Heart left ventricle (tissue), 16 donors: ENCODE results near the gene FNDC7. TPM values are rescaled to one million over a fixed set of nuclear protein-coding genes. Genes with fewer than 3 reads are reported as not detected.

ENCODE experiments used
- ATAC-seq, 4 donors: fragments of 200-7000 bp; cut with Tn5 transposase; one replicate each; pipeline ENCODE4 v1.9.1; 2020 to 2022; ENCODE audit warnings: moderate library complexity in 4 of 4, mild to moderate bottlenecking in 3 of 4, moderate number of reproducible peaks in 1 of 4
- DNase-seq, 5 donors: peaks; one replicate each; pipeline ENCODE4 v3.0.0-alpha.2; 2020
- H3K27ac ChIP-seq, 12 donors: fragments of 200-600 bp; sonication (generic) in 4 of 12; one replicate each; pipeline versions ENCODE4 v1.5.0 to v1.8.0; 2016 to 2022; ENCODE audit warnings: mild to moderate bottlenecking in 2 of 12
- H3K27me3 ChIP-seq, 9 donors: fragments of 200-600 bp; sonication (generic) in 2 of 9; one replicate each; pipeline versions ENCODE4 v1.5.1 to v1.8.0; 2016 to 2022; ENCODE audit warnings: mild to moderate bottlenecking in 3 of 9
- H3K36me3 ChIP-seq, 9 donors: fragments of 200-600 bp; sonication (generic) in 2 of 9; one replicate each; pipeline versions ENCODE4 v1.5.0 to v1.8.0; 2018 to 2022; ENCODE audit warnings: mild to moderate bottlenecking in 2 of 9
- H3K4me1 ChIP-seq, 12 donors: fragments of 200-600 bp; sonication (generic) in 4 of 12; one replicate each; pipeline versions ENCODE4 v1.5.0 to v1.8.0; 2016 to 2022; ENCODE audit warnings: mild to moderate bottlenecking in 3 of 12
- H3K4me3 ChIP-seq, 12 donors: fragments of 200-600 bp; sonication (generic) in 4 of 12; one replicate each; pipeline versions ENCODE4 v1.5.0 to v1.8.0; 2017 to 2022; ENCODE audit warnings: mild to moderate bottlenecking in 9 of 12, moderate library complexity in 4 of 12
- H3K9me3 ChIP-seq, 12 donors: fragments of 200-600 bp; sonication (generic) in 4 of 12; one replicate each; pipeline versions ENCODE4 v1.5.0 to v1.8.0; 2016 to 2022; ENCODE audit warnings: mild to moderate bottlenecking in 1 of 12
- POLR2A ChIP-seq, 2 donors: fragments of 450-650 bp; IDR thresholded peaks; one replicate each; pipeline ENCODE4 v1.6.1; 2017; ENCODE audit warnings: antibody characterized with exemption in 2 of 2, mild to moderate bottlenecking in 2 of 2, moderate library complexity in 2 of 2
- WGBS, 4 donors: extraction: QIAGEN DNeasy Blood & Tissue Kit in 2 of 4; methylation state at CpG; one replicate each; pipeline versions ENCODE4 v1.1.5 to v1.1.7; 2013 to 2018; 5-methylcytosine and 5-hydroxymethylcytosine counted together
- intact Hi-C, 10 donors: fragments of 100-400 bp; cut with DNase I; formaldehyde crosslinking; loops; one replicate each; pipeline versions ENCODE4 v1.11.1 to v1.14.2; 2022
- polyA plus RNA-seq, 2 donors: library from polyadenylated mRNA; stranded (reverse); fragments of 200-250 nt; gene quantifications; one replicate each; pipeline ENCODE4 v1.2.3, GENCODE V29; 2013
- total RNA-seq, 9 donors: library from RNA; depleted of rRNA in 2 of 9; stranded (reverse); fragments of >200 nt in 2 of 9; fragmentation: NEBNext Ultra II Directional in 3 of 9; extraction: Animal tissue kit (Norgen Biotek cat#: 25700) in 3 of 9; gene quantifications; one replicate each; pipeline versions ENCODE4 v1.1.0 to v1.2.4, GENCODE V29; 2016 to 2023
- TF ChIP-seq, protein P1 (sequence below), 12 donors: fragments of 200-600 bp; sonication (generic) in 4 of 12; IDR thresholded peaks; one replicate each; pipeline versions ENCODE4 v1.5.0 to v1.8.0; 2018 to 2022; ENCODE audit warnings: antibody characterized with exemption in 12 of 12, mild to moderate bottlenecking in 5 of 12
- donor health status: ischemic (EF 13 %, LVEDD 7.1; RV severe dilation, severe dysfunction).
- donor health status: healthy with polysubstance abuse.
- donor health status: DM: no; HTN: yes; CAD: no.
- donor health status: DM: no; HTN: no; CAD: no.
- donor health status: ischemic (EF 25% LVEDD 6.9; RV normal size, moderate dysfunction).
- donor health status: ischemic (EF 25% LVEDD 5.7; RV mildly dilated, moderate dysfunction).
- donor health status: healthy.
- donor health status: DM: yes; HTN: yes; CAD: no.
- donor health status: ischemic (EF 35%, LVEDD 5.7; RV mildly dilated, moderate dysfunction).
- donor health status: nonischemic (EF 11% LVEDD 7.7; RV severe dilation, severe dysfunction).
- donor health status: DM: yes; HTN: yes; CAD: no.
- donor health status: PGD.
- donor health status: ischemic (EF 29% LVEDD 5.4; RV normal size, mild dysfunction).
- donor health status: nonischemic (EF 23%, LVEDD 6.1; RV moderate dilation, normal function).

FNDC7 gene
- total and polyA plus RNA-seq, 11 donors = 0.08 TPM; not detected in 10

DNA sequence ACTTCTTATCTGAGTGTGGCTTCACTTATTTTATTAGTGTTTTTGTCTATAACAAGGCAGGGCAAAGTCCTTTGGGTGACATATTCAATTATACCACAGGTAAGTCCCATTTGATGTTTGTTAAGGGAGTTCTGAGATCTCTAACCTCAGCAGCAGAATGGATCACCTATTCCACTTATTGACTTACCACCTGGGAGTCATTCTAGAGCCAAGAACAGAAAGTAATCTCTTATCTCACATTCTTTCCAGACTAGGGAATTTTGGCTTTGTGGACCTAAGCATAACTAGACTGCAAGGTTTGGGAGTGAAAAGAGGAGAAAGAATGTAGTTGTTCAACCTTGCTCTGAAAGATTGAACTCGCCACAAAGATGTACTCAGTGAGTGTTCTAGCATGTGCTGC is 13.2 kb downstream of the FNDC7 start:
- ATAC-seq (no peak), DNase-seq (no peak)
- Histone ChIP-seq H3K27ac (no peak overlapping the region), H3K27me3 (no peaks in the 10 kb centered on the region), H3K9me3 (no peaks in the 10 kb centered on the region), H3K4me1 (peaks cover 0 to 17% (median 0%) of the 10 kb centered on the region in 12 donors), H3K4me3 (no peak overlapping the region), H3K36me3 (no peaks in the 10 kb centered on the region)
- WGBS, 4 donors = 86 to 92% (median 87%) methylated on average over 1 of the region's 1 CpG
- no peak for TF ChIP-seq POLR2A (IDR thresholded peaks at IDR 0.05)
- TF ChIP-seq, protein P1, sequence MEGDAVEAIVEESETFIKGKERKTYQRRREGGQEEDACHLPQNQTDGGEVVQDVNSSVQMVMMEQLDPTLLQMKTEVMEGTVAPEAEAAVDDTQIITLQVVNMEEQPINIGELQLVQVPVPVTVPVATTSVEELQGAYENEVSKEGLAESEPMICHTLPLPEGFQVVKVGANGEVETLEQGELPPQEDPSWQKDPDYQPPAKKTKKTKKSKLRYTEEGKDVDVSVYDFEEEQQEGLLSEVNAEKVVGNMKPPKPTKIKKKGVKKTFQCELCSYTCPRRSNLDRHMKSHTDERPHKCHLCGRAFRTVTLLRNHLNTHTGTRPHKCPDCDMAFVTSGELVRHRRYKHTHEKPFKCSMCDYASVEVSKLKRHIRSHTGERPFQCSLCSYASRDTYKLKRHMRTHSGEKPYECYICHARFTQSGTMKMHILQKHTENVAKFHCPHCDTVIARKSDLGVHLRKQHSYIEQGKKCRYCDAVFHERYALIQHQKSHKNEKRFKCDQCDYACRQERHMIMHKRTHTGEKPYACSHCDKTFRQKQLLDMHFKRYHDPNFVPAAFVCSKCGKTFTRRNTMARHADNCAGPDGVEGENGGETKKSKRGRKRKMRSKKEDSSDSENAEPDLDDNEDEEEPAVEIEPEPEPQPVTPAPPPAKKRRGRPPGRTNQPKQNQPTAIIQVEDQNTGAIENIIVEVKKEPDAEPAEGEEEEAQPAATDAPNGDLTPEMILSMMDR (IDR thresholded peaks at IDR 0.05) = no peak
- intact Hi-C loops = no loop called here

DNA sequence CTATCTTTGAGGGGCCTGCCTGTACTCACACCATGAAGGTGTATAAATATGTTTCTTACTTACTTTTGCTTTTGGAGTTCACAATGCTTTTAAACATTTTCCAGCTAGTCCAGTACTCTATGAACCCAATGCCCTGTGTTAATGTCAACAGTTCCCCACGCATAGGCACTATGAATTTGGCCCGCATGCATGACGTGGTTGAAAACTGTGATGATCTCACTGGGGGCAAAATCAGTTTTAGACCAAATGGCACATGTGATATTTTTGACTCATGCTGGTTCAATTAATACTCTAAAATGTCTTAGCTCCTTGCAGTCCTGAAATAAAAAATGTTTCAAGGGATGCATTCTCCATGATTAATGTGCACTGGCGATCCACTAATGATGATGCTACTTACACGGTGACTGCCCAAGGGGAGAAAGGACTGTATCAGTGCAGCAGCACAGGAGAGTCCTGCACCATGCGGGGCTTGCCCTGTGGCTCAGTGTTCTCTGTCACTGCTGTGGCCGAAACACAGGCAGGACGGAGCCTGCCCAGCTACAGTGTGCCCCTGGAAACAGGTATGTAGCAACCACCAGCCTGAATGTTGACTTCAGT is 15.7 kb downstream of the FNDC7 start:
- 86 to 98% (median 93%) methylated on average over 8 of the region's 8 CpGs for WGBS, 4 donors
- Histone ChIP-seq H3K27me3 (no peaks in the 10 kb centered on the region), H3K27ac (no peak overlapping the region), H3K4me1 (peaks cover 0 to 1% (median 0%) of the 10 kb centered on the region in 12 donors), H3K36me3 (no peaks in the 10 kb centered on the region), H3K9me3 (no peaks in the 10 kb centered on the region), H3K4me3 (no peak overlapping the region)
- no peak for ATAC-seq
- no peak for DNase-seq
- intact Hi-C loops = no loop called here
- TF ChIP-seq, protein P1 (IDR thresholded peaks at IDR 0.05) = no peak
- no peak for TF ChIP-seq POLR2A (IDR thresholded peaks at IDR 0.05)

DNA sequence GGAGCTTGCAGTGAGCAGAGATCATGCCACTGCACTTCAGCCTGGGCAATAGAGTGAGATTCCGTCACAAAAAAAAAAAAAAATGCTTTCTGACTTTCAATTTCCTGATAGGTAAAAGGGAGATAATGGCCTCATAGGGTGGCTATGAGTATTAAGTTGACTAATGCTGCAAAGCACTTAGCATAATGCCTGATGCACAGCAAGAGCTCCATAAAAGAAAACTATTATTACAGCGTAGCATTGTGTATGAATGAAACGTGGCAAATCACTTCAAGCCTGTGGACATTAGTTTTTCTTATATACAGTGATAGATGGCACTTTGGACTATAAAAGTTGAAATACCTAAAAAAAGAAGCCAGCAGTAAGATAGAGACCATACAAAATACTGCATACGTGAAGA is 16.8 kb downstream of the FNDC7 start:
- no peak for TF ChIP-seq POLR2A (IDR thresholded peaks at IDR 0.05)
- TF ChIP-seq, protein P1 (IDR thresholded peaks at IDR 0.05) = no peak
- DNase-seq (no peak), ATAC-seq (no peak)
- H3K9me3 ChIP-seq = no peaks in the 10 kb centered on the region
- WGBS, 4 donors = 89 to 93% (median 91%) methylated on average over 4 of the region's 4 CpGs
- no peak overlapping the region for H3K4me3 ChIP-seq
- H3K4me1 ChIP-seq = no peaks in the 10 kb centered on the region
- H3K27ac ChIP-seq = no peak overlapping the region
- no peaks in the 10 kb centered on the region for H3K27me3 ChIP-seq
- H3K36me3 ChIP-seq = no peaks in the 10 kb centered on the region
- intact Hi-C loops = no loop called here

DNA sequence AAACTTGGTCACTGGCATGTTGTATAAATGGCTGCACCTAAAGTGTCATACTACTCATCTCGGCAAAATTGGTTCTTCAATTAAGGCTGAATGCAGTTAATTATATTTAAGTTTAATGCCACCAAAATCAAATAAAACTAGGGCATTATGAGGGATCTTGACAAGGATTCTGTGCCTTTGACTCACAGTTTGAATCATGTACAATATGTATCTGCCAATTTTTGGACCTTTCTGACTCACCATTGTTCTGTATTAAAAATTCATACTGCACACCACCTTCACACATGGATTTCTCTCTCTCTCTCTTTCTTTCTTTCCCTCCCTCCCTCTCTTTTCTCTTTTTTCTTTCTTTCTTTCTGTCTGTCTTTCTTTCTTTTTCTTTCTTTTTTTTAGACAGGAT is 19.7 kb downstream of the FNDC7 start:
- DNase-seq (no peak), ATAC-seq (no peak)
- no peak for TF ChIP-seq POLR2A (IDR thresholded peaks at IDR 0.05)
- TF ChIP-seq, protein P1 (IDR thresholded peaks at IDR 0.05) = no peak
- Histone ChIP-seq H3K4me1 (no peaks in the 10 kb centered on the region), H3K27me3 (peaks cover 0 to 7% (median 0%) of the 10 kb centered on the region in 9 donors), H3K27ac (no peak overlapping the region), H3K36me3 (no peaks in the 10 kb centered on the region), H3K9me3 (no peaks in the 10 kb centered on the region), H3K4me3 (no peak overlapping the region)
- WGBS, 4 donors = 93 to 97% (median 94%) methylated on average over 1 of the region's 1 CpG
- intact Hi-C loops = no loop called here
